Caco-2 (cell line): Measurements from ENCODE around the gene MAPK8IP2. TPM values are rescaled to one million over a fixed set of nuclear protein-coding genes. Genes with fewer than 3 reads are reported as not detected.

Experiments
- BruUV-seq: library from RNA; stranded (reverse); fragments of 400-500 nt; replicated peaks from 2 replicates; lab custom pipeline; 2021; lab: Mats Ljungman, UMichigan
- CTCF ChIA-PET: fragments of 300-600 bp; sonication (Branson Sonifier 250); formaldehyde crosslinking; loops from one replicate; lab custom pipeline; 2022; ENCODE audit warnings: antibody characterized with exemption; lab: Charles Lee
- POLR2A ChIA-PET: fragments of 300-600 bp; sonication (Branson Sonifier 250); formaldehyde crosslinking; loops from one replicate; lab custom pipeline; 2022; ENCODE audit warnings: antibody characterized with exemption; lab: Charles Lee
- DNase-seq, 2 experiments: peaks; one replicate each; pipeline versions ENCODE4 v3.0.0 to v3.0.0-alpha.2; 2020 to 2022
- H3K27me3 ChIP-seq: replicated peaks from 2 replicates; pipeline ENCODE4 v1.6.0; 2011; ENCODE audit warnings: low read length; ENCODE audit not compliant: control insufficient read depth, insufficient read depth
- H3K36me3 ChIP-seq: 2 replicates; pipeline ENCODE4 v1.5.1; 2011; ENCODE audit warnings: low read length; ENCODE audit not compliant: control insufficient read depth, insufficient read depth
- H3K4me1 ChIP-seq: fragments of 250-450 bp; sonication (Bioruptor Pico); 2 replicates; pipeline ENCODE4 v1.5.1; 2020; ENCODE audit warnings: mild to moderate bottlenecking
- H3K4me3 ChIP-seq: 2 replicates; pipeline ENCODE4 v1.5.1; 2011; ENCODE audit warnings: low read depth, mild to moderate bottlenecking, control low read depth, low read length
- H3K9me3 ChIP-seq: fragments of 250-450 bp; sonication (Bioruptor Pico); 2 replicates; pipeline ENCODE4 v1.5.1; 2020; ENCODE audit warnings: mild to moderate bottlenecking, moderate library complexity
- H3K27ac Mint-ChIP-seq: one replicate; pipeline ENCODE4 v1.8.0; 2022; ENCODE audit warnings: mixed read lengths; ENCODE audit not compliant: unreplicated experiment
- H3K27me3 Mint-ChIP-seq: one replicate; pipeline ENCODE4 v1.8.0; 2022; ENCODE audit warnings: mixed read lengths; ENCODE audit not compliant: insufficient read depth, unreplicated experiment
- H3K36me3 Mint-ChIP-seq: one replicate; pipeline ENCODE4 v1.8.0; 2022; ENCODE audit warnings: mild to moderate bottlenecking, mixed read lengths; ENCODE audit not compliant: insufficient read depth, unreplicated experiment
- H3K4me1 Mint-ChIP-seq: one replicate; pipeline ENCODE4 v1.8.0; 2022; ENCODE audit warnings: low read depth, mixed read lengths; ENCODE audit not compliant: unreplicated experiment
- H3K4me3 Mint-ChIP-seq: one replicate; pipeline ENCODE4 v1.8.0; 2022; ENCODE audit warnings: mild to moderate bottlenecking, moderate library complexity, mixed read lengths; ENCODE audit not compliant: unreplicated experiment
- H3K9me3 Mint-ChIP-seq: one replicate; pipeline ENCODE4 v1.8.0; 2022; ENCODE audit warnings: mixed read lengths; ENCODE audit not compliant: unreplicated experiment
- intact Hi-C: fragments of 100-400 bp; cut with micrococcal nuclease; formaldehyde crosslinking; loops from one replicate; pipeline ENCODE4 v1.10.0; 2022; ENCODE audit not compliant: unreplicated experiment
- total RNA-seq: library from RNA; stranded (reverse); gene quantifications from 2 replicates; pipeline ENCODE4 v1.2.3, GENCODE V29; 2022
- TF ChIP-seq, protein P1 (sequence below), 2 experiments: fragments of 200-600 bp in 1 of 2; IDR thresholded peaks; 1 replicate in 1 of 2; 2 replicates in 1 of 2; pipeline versions ENCODE4 v1.5.1 to v1.8.0; 2011 to 2022; ENCODE audit warnings: antibody characterized with exemption in 1 of 2, control low read depth in 1 of 2, inconsistent platforms in 1 of 2, low read depth in 1 of 2, low read length in 1 of 2, mild to moderate bottlenecking in 1 of 2, moderate library complexity in 1 of 2; ENCODE audit not compliant: insufficient read depth in 1 of 2, severe bottlenecking in 1 of 2, unreplicated experiment in 1 of 2

The MAPK8IP2 gene
- total RNA-seq, 1 experiment from 2014 or later = 3.9 TPM

DNA sequence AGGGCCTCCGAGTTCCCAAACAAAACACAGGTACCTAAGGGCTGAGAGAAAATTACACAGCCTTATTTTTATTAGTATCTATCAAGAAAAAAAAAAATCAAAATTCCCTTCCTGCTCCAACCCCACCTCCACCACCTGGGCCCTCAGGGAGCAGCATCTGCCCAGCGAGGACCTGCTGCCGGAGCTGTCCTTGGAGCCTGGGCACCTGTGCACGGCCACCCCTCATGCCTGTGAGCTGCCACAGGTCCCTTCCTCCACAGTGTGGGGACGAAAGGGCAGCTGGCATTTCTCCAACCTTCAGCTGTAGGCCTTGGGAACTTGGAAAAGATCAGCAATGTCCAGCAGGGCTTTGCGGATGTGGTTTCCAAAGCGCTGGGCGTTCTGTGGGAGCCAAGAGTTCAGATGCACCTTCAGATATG lies 31.5 kb upstream of the MAPK8IP2 start:
- H3K27me3 Mint-ChIP-seq = no peaks in the 10 kb centered on the region
- TSS peak; percentile 59 for BruUV-seq
- Histone ChIP-seq H3K4me3 (no peak overlapping the region), H3K27me3 (no peaks in the 10 kb centered on the region), H3K36me3 (no peaks in the 10 kb centered on the region), H3K9me3 (no peaks in the 10 kb centered on the region), H3K4me1 (peaks cover 10% of the 10 kb centered on the region; the same call in 1 of the 2 replicates)
- H3K4me1 Mint-ChIP-seq = no peaks in the 10 kb centered on the region
- ChIA-PET POLR2A (interaction anchor here (1.0 kb wide), 1 partner anchor 14 kb away, joined by 4 read pairs; no protein-coding TSS in a partner anchor), CTCF (interaction anchor here (0.7 to 2.1 kb wide), 2 partner anchors 52 to 125 kb away, joined by 3 to 8 read pairs; no protein-coding TSS in a partner anchor)
- H3K36me3 Mint-ChIP-seq = no peaks in the 10 kb centered on the region
- DNase-seq = no peak
- intact Hi-C loops = no loop called here
- H3K27ac Mint-ChIP-seq = peak overlapping the region; percentile 75
- TF ChIP-seq, protein P1, sequence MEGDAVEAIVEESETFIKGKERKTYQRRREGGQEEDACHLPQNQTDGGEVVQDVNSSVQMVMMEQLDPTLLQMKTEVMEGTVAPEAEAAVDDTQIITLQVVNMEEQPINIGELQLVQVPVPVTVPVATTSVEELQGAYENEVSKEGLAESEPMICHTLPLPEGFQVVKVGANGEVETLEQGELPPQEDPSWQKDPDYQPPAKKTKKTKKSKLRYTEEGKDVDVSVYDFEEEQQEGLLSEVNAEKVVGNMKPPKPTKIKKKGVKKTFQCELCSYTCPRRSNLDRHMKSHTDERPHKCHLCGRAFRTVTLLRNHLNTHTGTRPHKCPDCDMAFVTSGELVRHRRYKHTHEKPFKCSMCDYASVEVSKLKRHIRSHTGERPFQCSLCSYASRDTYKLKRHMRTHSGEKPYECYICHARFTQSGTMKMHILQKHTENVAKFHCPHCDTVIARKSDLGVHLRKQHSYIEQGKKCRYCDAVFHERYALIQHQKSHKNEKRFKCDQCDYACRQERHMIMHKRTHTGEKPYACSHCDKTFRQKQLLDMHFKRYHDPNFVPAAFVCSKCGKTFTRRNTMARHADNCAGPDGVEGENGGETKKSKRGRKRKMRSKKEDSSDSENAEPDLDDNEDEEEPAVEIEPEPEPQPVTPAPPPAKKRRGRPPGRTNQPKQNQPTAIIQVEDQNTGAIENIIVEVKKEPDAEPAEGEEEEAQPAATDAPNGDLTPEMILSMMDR (IDR thresholded peaks at IDR 0.05; ENCODE audit: insufficient read depth in 1 of 2, low read depth in 1 of 2, low read length in 1 of 2, severe bottlenecking in 1 of 2, unreplicated experiment in 1 of 2) = no peak
- no peaks in the 10 kb centered on the region for H3K9me3 Mint-ChIP-seq
- H3K4me3 Mint-ChIP-seq = no peak overlapping the region

- Mint-ChIP-seq H3K4me3 (no peak overlapping the region), H3K4me1 (no peaks in the 10 kb centered on the region), H3K27me3 (no peaks in the 10 kb centered on the region), H3K36me3 (no peaks in the 10 kb centered on the region), H3K9me3 (no peaks in the 10 kb centered on the region), H3K27ac (no peak overlapping the region)
- no peak for DNase-seq
- no TSS peak for BruUV-seq
- Histone ChIP-seq H3K9me3 (no peaks in the 10 kb centered on the region), H3K36me3 (no peaks in the 10 kb centered on the region), H3K27me3 (no peaks in the 10 kb centered on the region), H3K4me1 (peaks cover 10% of the 10 kb centered on the region; the same call in 1 of the 2 replicates), H3K4me3 (no peak overlapping the region)
- ChIA-PET POLR2A (interaction anchor here (0.6 kb wide), 1 partner anchor 45 kb away, joined by 3 read pairs; the partner anchor contains the start of gene SCO2), CTCF (interaction anchor here (2.1 kb wide), 1 partner anchor 51 kb away, joined by 8 read pairs; no protein-coding TSS in a partner anchor)
- intact Hi-C loops = no loop called here
- TF ChIP-seq, protein P1 (IDR thresholded peaks at IDR 0.05; ENCODE audit: insufficient read depth in 1 of 2, low read depth in 1 of 2, low read length in 1 of 2, severe bottlenecking in 1 of 2, unreplicated experiment in 1 of 2) = no peak
Measured at GRCh38 chr22:50569896-50570535, 30.6 kb upstream of the MAPK8IP2 start.

DNA sequence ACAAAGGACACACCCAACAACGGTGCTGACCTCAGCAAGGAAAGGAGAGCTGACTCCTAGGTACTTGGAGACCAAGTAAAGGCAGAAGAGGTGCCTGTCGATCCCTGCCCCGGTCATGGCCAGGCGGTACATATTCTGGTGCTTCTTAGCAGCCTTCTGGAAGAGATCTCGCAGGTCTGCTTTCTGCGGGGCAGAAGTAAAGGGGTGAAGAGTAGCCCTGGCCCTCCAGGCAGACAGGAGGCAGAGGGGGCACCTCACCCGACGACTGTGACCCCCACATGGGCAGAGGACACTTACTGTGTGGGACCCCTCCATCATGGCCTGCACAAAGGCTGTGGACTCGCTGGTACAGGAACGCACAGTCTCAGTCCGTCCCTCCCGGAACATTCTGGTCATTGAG lies 29.7 kb upstream of the MAPK8IP2 start:
- no TSS peak for BruUV-seq
- POLR2A ChIA-PET = interaction anchor here (0.6 kb wide), 1 partner anchor 45 kb away, joined by 3 read pairs; the partner anchor contains the start of gene SCO2
- Histone ChIP-seq H3K9me3 (no peaks in the 10 kb centered on the region), H3K27me3 (no peaks in the 10 kb centered on the region), H3K4me3 (no peak overlapping the region), H3K36me3 (no peaks in the 10 kb centered on the region), H3K4me1 (peaks cover 10% of the 10 kb centered on the region; the same call in 1 of the 2 replicates)
- intact Hi-C loops = no loop called here
- TF ChIP-seq, protein P1 (IDR thresholded peaks at IDR 0.05; ENCODE audit: insufficient read depth in 1 of 2, low read depth in 1 of 2, low read length in 1 of 2, severe bottlenecking in 1 of 2, unreplicated experiment in 1 of 2) = no peak
- Mint-ChIP-seq H3K27me3 (no peaks in the 10 kb centered on the region), H3K4me3 (no peak overlapping the region), H3K36me3 (no peaks in the 10 kb centered on the region), H3K27ac (no peak overlapping the region), H3K4me1 (no peaks in the 10 kb centered on the region), H3K9me3 (no peaks in the 10 kb centered on the region)
- DNase-seq = no peak
- CTCF ChIA-PET = no interaction called here
